Measurements from ENCODE around the gene PRKG2. TPM values are rescaled to one million over a fixed set of nuclear protein-coding genes. Genes with fewer than 3 reads are reported as not detected.

PRKG2 gene
- total and polyA plus RNA-seq, 2 experiments from 2014 or later: 6.7 to 17.4 TPM

DNA sequence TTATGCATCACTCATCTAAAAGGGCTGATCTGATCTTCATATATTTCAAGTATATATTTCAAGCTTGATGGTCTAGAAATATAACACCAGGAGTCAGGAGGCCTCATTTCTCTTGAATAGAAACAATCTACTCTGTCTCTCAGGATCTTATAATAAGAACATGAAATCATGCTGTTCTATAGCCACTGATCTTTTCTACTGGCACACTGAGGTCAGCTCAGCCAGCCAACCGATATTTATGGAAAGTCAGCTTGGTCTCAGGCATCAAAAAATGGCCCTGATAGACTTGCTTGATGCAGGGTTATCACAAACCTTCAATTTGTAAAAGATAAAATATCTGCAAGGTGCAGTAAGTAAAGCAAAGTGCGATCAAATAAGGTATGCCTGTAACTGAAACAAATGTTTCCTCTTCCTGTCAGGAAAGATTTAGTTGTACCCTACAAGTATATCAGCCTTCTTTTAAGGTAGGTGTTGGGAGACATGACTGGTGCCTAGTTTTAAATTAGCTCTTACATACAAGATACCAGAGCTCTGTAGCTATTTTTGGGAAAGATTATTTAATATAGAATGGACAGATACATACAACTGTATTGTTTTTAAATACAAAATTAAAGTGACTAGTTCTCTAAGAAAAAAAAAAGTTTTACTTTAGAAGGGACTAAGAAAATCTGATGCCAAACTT is 121.2 kb downstream of the PRKG2 start:
- Histone ChIP-seq H3K9me2 (replicated peaks; ENCODE audit: insufficient read depth) (no peaks in the 10 kb centered on the region), H3K4me1 (ENCODE audit: insufficient read depth) (no peaks in the 10 kb centered on the region), H3K4me3 (no peak overlapping the region), H3K79me2 (no peaks in the 10 kb centered on the region), H3K4me2 (no peak overlapping the region), H3K36me3 (replicated peaks; ENCODE audit: insufficient read depth, low read depth) (no peaks in the 10 kb centered on the region), H3K9me3 (ENCODE audit: low read depth) (no peaks in the 10 kb centered on the region), H3K27me3 (no peaks in the 10 kb centered on the region), H3K27ac (no peak overlapping the region), H2AFZ (no peak overlapping the region), H4K20me1 (ENCODE audit: insufficient read depth, poor library complexity, severe bottlenecking) (no peaks in the 10 kb centered on the region)
- 93% methylated on average over 2 of the region's 2 CpGs for WGBS (ENCODE audit: low lambda C conversion rate, missing lambda C conversion rate)
- DNase-seq (ENCODE audit: low spot score): no peak
- TF ChIP-seq EZH2 (IDR thresholded peaks at IDR 0.05; ENCODE audit: borderline replicate concordance): no peak
- no peak for TF ChIP-seq EZH2phosphoT487 (IDR thresholded peaks at IDR 0.05; ENCODE audit: low read depth, severe bottlenecking, unreplicated experiment)
- TF ChIP-seq, protein P1, sequence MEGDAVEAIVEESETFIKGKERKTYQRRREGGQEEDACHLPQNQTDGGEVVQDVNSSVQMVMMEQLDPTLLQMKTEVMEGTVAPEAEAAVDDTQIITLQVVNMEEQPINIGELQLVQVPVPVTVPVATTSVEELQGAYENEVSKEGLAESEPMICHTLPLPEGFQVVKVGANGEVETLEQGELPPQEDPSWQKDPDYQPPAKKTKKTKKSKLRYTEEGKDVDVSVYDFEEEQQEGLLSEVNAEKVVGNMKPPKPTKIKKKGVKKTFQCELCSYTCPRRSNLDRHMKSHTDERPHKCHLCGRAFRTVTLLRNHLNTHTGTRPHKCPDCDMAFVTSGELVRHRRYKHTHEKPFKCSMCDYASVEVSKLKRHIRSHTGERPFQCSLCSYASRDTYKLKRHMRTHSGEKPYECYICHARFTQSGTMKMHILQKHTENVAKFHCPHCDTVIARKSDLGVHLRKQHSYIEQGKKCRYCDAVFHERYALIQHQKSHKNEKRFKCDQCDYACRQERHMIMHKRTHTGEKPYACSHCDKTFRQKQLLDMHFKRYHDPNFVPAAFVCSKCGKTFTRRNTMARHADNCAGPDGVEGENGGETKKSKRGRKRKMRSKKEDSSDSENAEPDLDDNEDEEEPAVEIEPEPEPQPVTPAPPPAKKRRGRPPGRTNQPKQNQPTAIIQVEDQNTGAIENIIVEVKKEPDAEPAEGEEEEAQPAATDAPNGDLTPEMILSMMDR (IDR thresholded peaks at IDR 0.05; ENCODE audit: poor library complexity): no peak

DNA sequence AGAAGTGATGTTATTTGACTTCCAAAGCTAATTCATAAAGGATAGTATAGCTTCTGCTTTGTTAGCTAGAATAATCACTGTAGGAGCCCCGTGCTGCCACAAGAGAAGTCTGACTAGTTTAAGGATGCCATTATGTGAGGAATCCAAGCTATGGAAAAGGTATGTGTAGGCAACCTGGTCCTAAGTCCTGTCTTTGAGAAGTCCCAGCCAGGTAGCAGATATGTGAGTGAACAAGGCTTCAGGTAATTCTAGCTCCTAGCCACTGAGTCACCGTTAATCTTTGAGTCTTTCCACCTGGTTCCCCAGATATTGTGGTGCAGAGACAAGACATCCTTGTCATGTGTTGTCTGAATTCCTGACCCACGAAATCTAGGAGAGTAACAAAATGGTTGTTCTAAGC is 129.0 kb downstream of the PRKG2 start:
- 78% methylated on average over 3 of the region's 3 CpGs for WGBS (ENCODE audit: low lambda C conversion rate, missing lambda C conversion rate)
- Histone ChIP-seq H3K9me3 (ENCODE audit: low read depth) (no peaks in the 10 kb centered on the region), H3K36me3 (replicated peaks; ENCODE audit: insufficient read depth, low read depth) (no peaks in the 10 kb centered on the region), H3K27ac (no peak overlapping the region), H3K4me2 (no peak overlapping the region), H4K20me1 (ENCODE audit: insufficient read depth, poor library complexity, severe bottlenecking) (no peaks in the 10 kb centered on the region), H3K27me3 (no peaks in the 10 kb centered on the region), H3K4me3 (no peak overlapping the region), H3K9me2 (replicated peaks; ENCODE audit: insufficient read depth) (no peaks in the 10 kb centered on the region), H3K79me2 (no peaks in the 10 kb centered on the region), H2AFZ (no peak overlapping the region), H3K4me1 (ENCODE audit: insufficient read depth) (no peaks in the 10 kb centered on the region)
- TF ChIP-seq EZH2phosphoT487 (IDR thresholded peaks at IDR 0.05; ENCODE audit: low read depth, severe bottlenecking, unreplicated experiment) (no peak), EZH2 (IDR thresholded peaks at IDR 0.05; ENCODE audit: borderline replicate concordance) (no peak)
- TF ChIP-seq, protein P1 (IDR thresholded peaks at IDR 0.05; ENCODE audit: poor library complexity): no peak
- DNase-seq (ENCODE audit: low spot score): no peak

DNA sequence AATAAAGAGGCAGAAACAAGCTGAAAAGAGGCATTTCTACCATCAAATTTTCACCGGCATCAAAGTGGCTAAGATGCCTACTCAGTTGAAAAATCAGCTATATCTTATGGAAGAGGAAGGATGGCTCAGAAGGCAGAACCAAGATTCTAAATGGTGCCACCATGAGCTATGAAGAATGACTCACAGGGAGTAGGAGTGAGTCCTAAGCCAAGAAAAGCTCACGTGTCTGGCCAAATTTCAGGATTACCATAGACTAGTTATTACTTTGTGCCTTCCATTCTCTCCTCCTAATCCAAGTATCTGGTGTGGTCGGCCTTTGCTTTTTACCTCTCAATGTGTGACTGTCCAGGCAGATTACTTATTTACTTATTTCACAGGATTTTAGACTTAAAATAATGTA is 129.7 kb downstream of the PRKG2 start:
- Histone ChIP-seq H2AFZ (no peak overlapping the region), H3K4me2 (no peak overlapping the region), H3K27ac (no peak overlapping the region), H3K36me3 (replicated peaks; ENCODE audit: insufficient read depth, low read depth) (no peaks in the 10 kb centered on the region), H3K27me3 (no peaks in the 10 kb centered on the region), H4K20me1 (ENCODE audit: insufficient read depth, poor library complexity, severe bottlenecking) (no peaks in the 10 kb centered on the region), H3K4me3 (no peak overlapping the region), H3K9me2 (replicated peaks; ENCODE audit: insufficient read depth) (no peaks in the 10 kb centered on the region), H3K79me2 (no peaks in the 10 kb centered on the region), H3K4me1 (ENCODE audit: insufficient read depth) (no peaks in the 10 kb centered on the region), H3K9me3 (ENCODE audit: low read depth) (no peaks in the 10 kb centered on the region)
- no peak for TF ChIP-seq EZH2 (IDR thresholded peaks at IDR 0.05; ENCODE audit: borderline replicate concordance)
- TF ChIP-seq, protein P1 (IDR thresholded peaks at IDR 0.05; ENCODE audit: poor library complexity): no peak
- TF ChIP-seq EZH2phosphoT487 (IDR thresholded peaks at IDR 0.05; ENCODE audit: low read depth, severe bottlenecking, unreplicated experiment): no peak
- 81% methylated on average over 3 of the region's 3 CpGs for WGBS (ENCODE audit: low lambda C conversion rate, missing lambda C conversion rate)
- DNase-seq (ENCODE audit: low spot score): no peak
